GM23338 (cell line): Measurements from ENCODE around the gene GGA2.

ENCODE experiments used
- EZH2phosphoT487 ChIP-seq: fragments of 200-600 bp; sonication (generic); IDR thresholded peaks from one replicate; pipeline ENCODE4 v1.8.1; 2018; ENCODE audit warnings: antibody characterized with exemption; ENCODE audit not compliant: unreplicated experiment
- TF ChIP-seq, protein P1 (sequence below), 2 experiments: fragments of 200-600 bp in 1 of 2; sonication (generic) in 1 of 2; conservative IDR thresholded peaks; 2 replicates each; pipeline versions ENCODE4 v1.5.1 to v1.6.1; 2016 to 2017; ENCODE audit warnings: antibody characterized with exemption in 2 of 2, low read depth in 2 of 2, mild to moderate bottlenecking in 2 of 2, moderate library complexity in 1 of 2

- TF ChIP-seq, protein P1, sequence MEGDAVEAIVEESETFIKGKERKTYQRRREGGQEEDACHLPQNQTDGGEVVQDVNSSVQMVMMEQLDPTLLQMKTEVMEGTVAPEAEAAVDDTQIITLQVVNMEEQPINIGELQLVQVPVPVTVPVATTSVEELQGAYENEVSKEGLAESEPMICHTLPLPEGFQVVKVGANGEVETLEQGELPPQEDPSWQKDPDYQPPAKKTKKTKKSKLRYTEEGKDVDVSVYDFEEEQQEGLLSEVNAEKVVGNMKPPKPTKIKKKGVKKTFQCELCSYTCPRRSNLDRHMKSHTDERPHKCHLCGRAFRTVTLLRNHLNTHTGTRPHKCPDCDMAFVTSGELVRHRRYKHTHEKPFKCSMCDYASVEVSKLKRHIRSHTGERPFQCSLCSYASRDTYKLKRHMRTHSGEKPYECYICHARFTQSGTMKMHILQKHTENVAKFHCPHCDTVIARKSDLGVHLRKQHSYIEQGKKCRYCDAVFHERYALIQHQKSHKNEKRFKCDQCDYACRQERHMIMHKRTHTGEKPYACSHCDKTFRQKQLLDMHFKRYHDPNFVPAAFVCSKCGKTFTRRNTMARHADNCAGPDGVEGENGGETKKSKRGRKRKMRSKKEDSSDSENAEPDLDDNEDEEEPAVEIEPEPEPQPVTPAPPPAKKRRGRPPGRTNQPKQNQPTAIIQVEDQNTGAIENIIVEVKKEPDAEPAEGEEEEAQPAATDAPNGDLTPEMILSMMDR (conservative IDR thresholded peaks at IDR 0.05; ENCODE audit: low read depth in 2 of 2): no peak
- TF ChIP-seq EZH2phosphoT487: no peak
Measured at GRCh38 chr16:23509441-23509754, 896 bp downstream of the GGA2 start.
